Uterus (tissue), 2 donors: ENCODE results near the gene INCENP.

Source experiments
- POLR2A ChIP-seq, 2 donors: fragments of 450-650 bp; IDR thresholded peaks; one replicate each; pipeline ENCODE4 v1.6.1; 2016; ENCODE audit warnings: antibody characterized with exemption in 2 of 2, mild to moderate bottlenecking in 1 of 2, moderate library complexity in 1 of 2
- TF ChIP-seq, protein P1 (sequence below), 4 experiments: fragments of 200-600 bp in 2 of 4; fragments of 450-650 bp in 2 of 4; sonication (generic) in 2 of 4; IDR thresholded peaks; one replicate each; pipeline ENCODE4 v1.5.1; 2016 to 2019; ENCODE audit warnings: antibody characterized with exemption in 4 of 4, mild to moderate bottlenecking in 2 of 4, moderate library complexity in 1 of 4

DNA sequence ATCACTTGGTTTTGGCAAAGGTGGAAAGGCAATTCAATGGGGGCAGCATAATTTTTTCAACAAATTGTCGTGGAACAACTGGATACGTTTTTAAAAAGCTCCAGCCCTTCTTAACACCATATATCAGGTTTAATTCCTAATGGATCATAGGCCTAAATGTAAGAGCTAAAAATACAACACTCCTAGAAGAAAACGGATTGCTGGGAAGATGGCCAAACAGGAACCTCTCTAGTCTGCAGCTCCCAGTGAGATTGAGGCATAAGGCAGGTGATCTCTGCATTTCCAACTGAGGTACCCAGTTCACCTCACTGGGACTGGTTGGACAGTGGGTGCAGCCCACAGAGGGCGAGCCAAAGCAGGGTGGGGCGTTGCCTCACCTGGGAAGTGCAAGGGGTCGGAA is 33.8 kb downstream of the INCENP start:
- TF ChIP-seq, protein P1, sequence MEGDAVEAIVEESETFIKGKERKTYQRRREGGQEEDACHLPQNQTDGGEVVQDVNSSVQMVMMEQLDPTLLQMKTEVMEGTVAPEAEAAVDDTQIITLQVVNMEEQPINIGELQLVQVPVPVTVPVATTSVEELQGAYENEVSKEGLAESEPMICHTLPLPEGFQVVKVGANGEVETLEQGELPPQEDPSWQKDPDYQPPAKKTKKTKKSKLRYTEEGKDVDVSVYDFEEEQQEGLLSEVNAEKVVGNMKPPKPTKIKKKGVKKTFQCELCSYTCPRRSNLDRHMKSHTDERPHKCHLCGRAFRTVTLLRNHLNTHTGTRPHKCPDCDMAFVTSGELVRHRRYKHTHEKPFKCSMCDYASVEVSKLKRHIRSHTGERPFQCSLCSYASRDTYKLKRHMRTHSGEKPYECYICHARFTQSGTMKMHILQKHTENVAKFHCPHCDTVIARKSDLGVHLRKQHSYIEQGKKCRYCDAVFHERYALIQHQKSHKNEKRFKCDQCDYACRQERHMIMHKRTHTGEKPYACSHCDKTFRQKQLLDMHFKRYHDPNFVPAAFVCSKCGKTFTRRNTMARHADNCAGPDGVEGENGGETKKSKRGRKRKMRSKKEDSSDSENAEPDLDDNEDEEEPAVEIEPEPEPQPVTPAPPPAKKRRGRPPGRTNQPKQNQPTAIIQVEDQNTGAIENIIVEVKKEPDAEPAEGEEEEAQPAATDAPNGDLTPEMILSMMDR (IDR thresholded peaks at IDR 0.05) = no peak
- no peak for TF ChIP-seq POLR2A (IDR thresholded peaks at IDR 0.05)
